Measurements from ENCODE around the gene MICOS13.

MICOS13 gene

DNA sequence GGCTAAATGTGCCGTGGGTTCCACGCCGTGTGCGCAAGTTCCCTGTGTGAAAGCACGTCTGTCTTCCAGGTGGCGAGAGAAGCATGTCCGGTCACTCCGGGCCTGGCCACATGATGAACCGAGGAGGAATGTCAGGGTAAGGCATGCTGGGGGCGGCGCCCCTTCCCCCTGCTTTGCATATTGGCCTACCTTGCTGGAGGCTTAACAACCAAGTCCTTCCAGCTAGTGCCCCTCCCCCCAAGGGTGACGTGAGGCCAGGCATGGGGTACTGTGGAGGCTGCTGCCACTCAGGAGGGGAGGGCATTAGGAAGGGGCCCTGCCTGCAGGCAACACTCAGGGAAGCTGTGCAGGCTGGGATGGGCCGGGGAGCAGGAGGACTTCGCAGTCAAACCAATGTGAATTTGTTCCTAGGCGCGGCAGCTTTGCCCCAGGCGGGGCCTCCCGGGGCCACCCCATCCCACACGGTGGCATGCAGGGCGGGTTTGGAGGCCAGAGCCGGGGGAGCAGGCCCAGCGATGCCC, 12.5 kb downstream of the MICOS13 start:
- DNase-seq (ENCODE audit: low read depth, low spot score): no peak

DNA sequence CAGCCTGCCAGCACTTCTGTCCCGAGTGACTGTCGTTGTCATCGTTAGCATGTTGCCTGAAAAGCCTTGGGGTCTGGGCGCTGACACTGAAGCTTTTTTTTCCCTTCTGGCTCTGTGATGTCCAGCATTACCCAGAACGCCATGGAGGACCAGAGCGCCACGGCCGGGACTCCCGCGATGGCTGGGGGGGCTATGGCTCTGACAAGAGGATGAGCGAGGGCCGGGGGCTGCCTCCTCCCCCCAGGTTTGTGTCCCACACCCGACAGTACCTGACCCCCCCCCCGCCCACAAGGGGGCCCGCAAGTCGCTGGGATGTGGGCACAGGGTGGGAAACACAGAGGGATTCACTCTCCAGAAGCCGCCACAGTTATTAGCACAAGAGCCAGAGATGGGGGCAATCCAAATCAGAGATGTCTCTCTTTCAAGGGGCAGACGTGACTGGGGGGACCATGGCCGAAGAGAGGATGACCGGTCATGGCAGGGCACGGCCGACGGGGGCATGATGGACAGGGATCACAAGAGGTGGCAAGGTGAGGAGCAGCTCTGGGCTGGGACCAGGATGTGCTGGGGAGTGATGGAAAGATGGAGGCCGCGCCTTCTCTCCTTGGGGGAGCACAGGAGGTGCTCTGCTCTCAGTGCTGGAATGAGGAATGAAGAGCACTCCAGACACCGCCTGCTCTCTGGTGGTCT, 13.2 kb downstream of the MICOS13 start:
- no peak for DNase-seq (ENCODE audit: low read depth, low spot score)

DNA sequence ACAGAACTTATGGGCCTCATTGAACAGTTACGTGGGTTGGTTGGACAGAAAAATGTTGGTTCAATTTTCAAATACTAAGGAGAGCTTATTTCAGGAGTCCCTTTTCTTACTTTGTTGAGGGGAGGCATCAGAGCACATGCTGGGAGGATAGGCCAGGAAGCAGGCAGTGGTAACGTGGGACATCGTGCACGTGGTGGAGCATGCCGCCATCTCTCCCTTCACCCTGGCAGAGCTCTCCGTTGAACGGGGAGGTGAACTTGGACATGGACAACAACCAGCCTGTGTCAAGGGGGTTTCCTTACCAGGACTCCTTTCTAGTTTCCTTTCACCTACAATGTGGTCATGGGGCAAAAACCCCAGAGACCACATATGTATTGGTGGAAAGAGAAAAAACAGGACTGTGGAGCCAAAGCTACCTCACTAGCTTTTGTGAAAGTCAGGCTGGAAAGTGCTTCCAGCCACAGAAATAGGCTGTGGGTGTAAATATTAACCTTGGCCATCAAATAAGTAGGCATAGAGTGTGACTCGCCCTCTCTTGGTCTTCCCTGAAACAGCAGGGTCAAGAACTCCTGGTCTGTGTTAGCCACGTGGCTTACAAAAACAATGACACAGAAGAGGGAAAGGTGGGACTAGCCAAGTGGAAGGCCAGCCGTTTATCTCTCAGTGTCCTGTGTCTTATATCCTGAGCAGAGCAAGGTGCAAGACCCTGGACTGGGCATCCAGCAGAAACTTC, 14.4 kb downstream of the MICOS13 start:
- DNase-seq (ENCODE audit: low read depth, low spot score): no peak

DNA sequence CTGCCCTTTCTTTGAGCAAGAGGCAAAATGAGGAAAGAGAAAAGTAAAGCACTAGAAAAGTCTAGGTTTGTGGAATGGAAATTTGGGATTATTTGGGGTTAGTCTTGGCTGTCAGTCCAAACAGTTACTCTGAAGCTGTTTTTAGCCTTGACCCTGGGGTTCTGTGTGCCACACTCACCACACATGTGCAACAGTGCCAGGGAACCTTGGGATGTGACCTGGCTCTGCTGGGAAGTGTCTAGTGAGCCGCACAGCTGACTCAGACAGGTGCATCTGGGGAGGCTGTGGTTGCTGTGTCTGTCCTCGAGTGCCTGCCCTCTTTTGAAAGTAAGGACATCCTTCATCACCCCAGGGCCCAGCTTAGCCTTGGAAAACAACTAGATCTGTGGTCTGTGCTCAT, 15.8 kb downstream of the MICOS13 start:
- DNase-seq (ENCODE audit: low read depth, low spot score): no peak

DNA sequence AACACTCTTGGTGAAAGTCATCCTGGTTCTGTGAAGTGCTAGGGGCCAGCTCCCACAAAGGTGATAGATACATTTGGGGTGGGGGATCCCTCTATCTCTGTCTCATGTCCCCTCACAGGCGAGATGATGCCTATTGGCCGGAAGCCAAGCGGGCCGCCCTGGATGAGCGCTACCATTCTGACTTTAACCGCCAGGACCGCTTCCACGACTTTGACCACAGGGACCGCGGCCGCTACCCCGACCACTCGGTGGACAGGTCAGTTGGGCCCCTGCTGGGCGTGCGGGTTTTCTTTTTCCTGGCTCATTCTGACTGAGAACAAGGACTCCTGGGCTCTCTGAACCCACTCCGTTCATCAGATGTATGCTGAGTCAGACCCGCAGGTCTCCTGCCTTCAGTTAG, 16.4 kb downstream of the MICOS13 start:
- no peak for DNase-seq (ENCODE audit: low read depth, low spot score)

DNA sequence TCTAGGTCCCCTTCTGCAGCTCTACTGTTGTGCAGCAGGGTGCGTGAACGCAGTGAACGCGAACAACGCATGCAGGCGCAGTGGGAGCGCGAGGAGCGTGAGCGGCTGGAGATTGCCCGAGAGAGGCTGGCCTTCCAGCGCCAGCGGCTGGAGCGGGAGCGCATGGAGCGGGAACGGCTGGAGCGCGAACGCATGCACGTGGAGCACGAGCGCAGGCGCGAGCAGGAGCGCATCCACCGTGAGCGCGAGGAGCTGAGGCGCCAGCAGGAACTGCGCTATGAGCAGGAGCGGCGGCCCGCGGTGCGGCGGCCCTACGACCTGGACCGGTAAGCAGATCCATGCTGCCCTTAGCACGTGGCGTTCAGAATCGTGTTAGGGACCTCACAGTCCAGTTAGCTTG, 18.8 kb downstream of the MICOS13 start:
- no peak for DNase-seq (ENCODE audit: low read depth, low spot score)

DNA sequence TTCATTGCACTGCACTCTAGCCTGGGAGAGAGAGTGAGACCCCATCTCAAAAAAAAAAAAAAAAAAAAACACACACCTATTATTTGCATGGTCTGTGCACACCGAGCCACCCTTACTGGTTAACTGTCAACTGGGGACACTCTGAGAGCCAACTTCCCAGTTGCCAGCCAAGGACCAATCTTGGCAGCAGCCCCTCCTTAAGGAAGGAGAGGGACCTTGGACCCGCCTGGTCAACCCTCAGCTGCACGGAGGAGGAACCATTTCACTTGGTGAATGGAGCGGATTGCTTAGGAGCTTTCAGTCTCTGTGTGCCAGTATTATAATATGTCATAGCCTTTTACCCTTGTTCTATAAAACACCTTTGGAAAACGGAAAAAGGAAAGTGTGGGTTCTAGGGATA, 24.9 kb downstream of the MICOS13 start:
- no peak for DNase-seq (ENCODE audit: low read depth, low spot score)

DNA sequence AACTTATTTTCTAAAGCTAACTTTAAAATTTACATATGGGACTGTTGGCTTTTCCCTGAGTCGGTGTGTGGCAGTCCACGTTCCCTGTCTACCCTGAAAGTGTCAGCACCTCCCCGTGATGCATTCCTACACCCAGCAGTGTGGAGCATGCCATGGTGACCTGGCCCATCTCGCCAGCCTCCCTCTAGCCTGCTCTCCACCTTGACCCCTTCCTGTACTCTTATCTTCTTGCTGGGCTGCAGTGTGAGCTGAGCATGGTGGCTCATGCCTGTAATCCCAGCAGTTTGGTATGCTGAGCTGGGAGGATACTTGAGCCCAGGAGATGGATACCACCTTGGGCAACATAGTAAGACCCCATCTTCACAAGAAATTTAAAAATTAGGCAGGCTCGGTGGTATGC, 25.4 kb downstream of the MICOS13 start:
- no peak for DNase-seq (ENCODE audit: low read depth, low spot score)

DNA sequence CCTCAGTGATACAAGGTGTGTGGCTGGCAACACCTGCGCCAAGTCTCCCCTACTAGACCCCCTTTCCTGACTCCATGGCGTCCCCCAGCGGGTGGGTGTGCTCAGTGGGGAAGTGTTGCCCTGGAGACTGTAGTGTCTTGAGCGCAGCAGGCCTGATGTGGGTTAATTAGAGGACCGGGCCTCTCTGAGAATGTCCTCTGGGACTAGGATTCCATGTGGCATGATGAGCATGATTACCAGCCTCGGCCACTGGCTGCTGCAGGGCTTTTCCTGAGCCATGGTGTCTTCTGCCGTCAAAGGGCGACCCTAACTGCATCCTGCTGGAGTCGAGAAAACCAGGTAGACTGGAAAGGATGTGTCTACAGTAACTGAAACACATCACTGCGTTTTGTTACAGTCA, 28.1 kb downstream of the MICOS13 start:
- DNase-seq (ENCODE audit: low read depth, low spot score): no peak

DNA sequence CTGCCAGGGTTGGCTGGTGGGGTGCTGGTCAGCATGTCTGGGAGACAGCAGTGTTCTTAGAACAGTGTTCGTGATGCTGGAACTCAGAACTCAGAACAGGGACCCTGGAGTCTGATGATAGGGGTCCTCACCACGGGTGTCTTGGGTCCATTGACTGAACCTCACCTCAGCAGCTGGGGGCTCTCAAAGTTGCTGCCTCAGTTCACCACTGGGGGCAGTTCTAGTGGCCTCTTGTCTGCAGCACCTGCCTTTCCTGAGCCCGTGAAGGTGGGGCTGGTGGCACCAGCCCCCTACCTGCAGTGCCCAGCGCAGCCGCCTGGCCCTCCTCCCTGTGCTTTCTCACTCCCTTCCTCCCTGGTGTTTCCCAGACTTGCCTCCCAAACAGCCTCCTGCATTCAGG, 29.0 kb downstream of the MICOS13 start:
- no peak for DNase-seq (ENCODE audit: low read depth, low spot score)

DNA sequence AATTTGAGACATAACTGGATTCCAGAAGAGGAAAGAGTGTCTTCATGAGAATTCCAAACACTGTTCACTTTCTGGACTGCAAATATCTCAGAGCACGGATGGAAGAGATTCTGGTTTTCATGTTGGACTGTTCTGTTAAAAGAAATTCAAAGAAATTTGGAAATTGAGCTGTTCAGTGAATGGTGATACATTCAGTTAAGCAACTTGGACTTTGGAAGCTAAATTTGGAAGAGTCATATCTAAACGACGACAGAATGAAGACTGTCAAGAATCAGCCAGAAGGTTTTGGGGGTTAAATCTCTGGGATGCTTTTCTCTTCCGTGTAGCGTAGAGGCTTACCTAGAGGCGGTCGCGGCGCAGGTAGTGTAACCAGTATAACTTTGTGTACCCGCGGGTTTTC, 31.9 kb downstream of the MICOS13 start:
- no peak for DNase-seq (ENCODE audit: low read depth, low spot score)

DNA sequence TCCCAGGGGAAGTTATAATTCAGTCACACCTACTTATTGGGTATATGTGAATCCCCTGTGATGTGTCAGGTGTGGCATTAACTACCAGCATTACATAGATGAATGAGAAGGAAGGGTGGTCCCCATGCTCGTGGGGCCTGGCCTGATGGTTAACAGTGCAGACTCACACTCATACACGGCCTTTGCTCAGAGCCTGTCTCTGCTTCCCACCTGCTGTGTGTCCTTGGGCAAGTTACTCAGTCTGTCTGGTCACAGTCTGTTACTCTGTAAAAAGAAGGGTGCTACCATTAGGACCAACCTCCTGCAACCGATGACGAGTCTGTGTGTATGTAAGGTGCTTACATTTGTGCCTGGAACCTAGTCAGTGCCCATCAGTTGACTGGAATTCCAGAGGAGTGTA, 33.6 kb downstream of the MICOS13 start:
- DNase-seq (ENCODE audit: low read depth, low spot score): no peak

DNA sequence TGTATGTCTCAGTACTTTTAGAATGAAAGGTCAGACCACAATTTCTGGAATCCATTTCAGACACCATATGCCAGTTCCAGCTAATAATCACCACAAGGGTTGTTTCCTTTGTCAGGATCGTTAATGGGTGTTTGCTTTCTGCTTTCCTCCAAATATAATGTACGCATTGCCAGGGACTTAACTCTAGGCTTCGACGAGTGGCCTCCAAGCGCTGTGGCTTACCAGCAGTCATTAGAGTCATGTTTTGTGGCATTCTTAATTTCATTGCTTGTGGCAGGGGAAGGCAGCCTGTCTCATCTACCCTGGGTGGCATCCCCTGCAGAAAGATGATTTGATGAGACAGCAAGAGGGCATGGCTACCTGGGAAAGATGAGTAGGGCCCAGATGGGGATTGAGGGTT, 34.9 kb downstream of the MICOS13 start:
- DNase-seq (ENCODE audit: low read depth, low spot score): no peak

DNA sequence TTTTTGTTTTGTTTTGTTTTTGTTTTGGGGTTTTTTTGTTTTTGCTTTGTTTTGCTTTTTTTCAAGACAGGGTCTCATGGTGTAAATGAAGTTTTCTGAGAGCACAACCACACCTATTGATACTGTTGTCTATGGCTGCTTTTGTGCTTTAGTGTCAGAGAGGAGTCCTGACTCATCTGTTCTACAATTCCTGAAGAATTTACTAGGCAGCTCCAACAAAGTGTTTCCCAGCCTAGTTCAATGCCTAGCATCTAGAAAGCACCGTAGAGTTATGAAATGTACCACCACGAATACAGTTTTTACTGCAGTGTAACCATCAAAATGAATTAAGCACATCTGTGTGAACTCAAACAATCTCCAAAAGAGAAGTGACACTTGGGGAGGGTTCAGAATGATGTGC, 36.3 kb downstream of the MICOS13 start:
- no peak for DNase-seq (ENCODE audit: low read depth, low spot score)

DNA sequence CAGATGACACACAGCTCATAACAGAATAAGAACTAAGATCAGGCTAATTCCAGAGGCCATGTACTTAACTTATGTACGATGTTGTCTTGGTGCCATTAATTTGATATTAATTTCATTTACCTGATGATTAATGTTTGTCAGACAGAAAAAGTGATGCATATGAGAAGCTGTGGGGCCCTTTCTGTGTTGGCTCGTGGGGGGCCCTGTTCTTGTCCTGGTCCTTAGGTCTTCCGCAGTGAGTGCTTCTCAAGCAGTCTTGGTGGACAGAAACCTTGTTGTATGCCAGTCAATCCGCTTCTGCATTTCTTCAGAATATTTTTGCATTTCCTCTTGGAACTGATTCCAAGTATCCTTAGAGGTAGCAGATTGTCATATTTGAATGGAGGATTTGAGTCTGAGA, 37.3 kb downstream of the MICOS13 start:
- no peak for DNase-seq (ENCODE audit: low read depth, low spot score)

DNA sequence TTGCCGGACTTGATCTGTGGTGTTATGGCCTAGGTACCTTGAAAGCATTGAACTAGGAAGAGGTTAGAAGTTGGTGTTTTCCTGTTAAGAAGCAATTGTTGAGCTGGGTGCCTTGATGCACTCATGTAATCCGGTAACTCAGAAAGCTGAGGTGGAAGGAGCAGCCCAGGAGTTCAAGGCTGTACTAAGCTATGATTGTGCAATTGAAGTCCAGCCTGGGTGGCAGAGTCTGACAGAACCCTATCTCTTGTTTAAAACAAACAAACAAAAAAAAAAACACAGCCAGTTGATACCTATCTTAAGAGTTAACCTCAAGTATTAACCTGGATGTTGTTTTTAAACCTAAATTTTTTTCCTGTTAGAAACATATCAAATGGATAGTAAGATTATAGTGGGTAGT, 38.1 kb downstream of the MICOS13 start:
- DNase-seq (ENCODE audit: low read depth, low spot score): no peak

DNA sequence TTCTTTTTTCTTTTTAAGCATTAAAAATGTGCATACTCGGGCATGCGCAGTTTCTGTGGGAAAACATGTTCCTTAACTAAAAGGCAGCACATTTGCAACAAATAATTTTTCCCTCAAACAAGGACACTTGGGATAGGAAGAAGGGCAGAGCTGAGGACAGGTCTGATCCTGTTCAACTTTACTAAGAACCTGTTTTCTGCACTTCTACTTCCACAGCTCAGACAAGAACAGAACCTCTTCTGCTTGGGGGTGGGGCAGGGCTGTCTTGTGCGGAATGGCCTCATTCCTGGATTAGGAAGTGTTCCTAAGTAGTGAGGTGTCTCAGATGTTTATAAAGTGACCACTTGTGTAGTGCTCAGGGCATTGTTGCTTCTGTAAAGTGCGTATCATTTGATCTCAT, 39.1 kb downstream of the MICOS13 start:
- DNase-seq (ENCODE audit: low read depth, low spot score): no peak

DNA sequence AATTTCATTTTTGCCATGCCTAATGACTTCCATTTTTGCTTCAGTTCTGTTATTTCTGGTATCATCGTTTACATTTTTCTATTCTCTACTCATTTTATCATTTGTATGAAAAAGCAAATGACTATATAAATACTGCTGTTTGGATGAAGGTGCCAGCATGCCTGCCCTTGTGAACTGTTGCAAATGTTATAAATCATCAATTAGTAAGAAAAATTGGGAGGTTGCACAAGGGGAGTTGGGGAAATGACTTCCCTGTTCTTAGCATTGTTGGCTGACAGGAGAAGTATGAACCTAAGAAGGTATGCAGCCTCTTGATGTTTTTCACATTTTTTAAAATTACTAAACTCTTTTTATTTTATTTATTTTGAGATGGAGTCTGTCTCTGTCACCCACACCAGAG, 42.3 kb downstream of the MICOS13 start:
- no peak for DNase-seq (ENCODE audit: low read depth, low spot score)

DNA sequence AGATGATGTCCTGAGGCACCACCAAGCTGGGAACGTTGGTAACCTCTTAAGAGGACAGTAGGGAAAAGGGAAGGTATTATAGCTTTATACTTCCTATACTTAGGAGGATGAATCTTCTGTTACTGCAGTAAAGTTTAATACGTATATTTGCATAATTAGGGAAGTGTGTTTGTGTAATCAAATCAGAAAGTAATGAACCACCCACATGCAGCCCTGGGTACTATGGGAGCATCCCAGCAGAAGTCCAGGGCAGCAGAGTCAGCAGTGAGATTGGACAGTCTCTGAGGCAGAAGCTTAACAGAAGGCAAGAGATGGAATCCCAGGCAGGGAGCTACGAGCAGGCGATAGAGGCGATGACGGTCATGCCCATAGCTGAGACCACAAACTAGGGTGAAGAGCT, 44.9 kb downstream of the MICOS13 start:
- DNase-seq (ENCODE audit: low read depth, low spot score): no peak

DNA sequence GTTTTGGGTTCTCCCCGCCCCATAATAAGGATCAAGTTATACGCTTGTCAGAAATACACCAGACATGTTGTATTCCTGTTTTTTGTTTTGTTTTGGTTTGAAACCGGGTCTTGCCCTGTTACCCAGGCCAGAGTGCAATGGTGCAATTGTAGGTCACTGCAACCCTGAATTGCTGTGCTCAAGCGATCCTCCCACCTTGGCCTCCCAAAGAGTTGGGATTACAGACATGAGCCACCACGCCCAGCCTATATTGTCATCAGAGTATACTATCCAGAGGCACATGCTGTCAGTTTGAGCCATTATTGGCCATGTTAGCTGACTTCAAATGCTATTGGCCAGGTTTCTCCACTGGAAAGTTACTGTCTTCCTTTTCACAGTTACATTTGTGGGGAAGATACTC, 47.7 kb downstream of the MICOS13 start:
- DNase-seq (ENCODE audit: low read depth, low spot score): no peak

DNA sequence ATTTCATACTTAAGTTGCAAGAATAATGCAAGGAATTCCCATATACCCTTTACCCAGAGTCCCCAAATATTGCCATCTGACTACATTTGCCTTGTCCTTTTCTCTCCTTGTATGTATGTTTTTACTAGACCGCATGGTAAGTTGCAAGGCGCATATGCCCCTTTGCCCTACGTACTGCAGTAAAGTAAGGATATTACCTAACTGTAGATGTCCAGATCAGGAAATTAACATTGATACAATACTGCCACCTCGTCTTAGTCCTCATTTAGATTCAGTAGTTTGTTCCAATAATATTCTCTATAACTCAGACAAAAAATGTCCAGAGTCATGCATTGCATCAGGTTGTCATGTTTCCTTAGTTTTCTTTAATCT, 48.1 kb downstream of the MICOS13 start:
- DNase-seq (ENCODE audit: low read depth, low spot score): no peak

DNA sequence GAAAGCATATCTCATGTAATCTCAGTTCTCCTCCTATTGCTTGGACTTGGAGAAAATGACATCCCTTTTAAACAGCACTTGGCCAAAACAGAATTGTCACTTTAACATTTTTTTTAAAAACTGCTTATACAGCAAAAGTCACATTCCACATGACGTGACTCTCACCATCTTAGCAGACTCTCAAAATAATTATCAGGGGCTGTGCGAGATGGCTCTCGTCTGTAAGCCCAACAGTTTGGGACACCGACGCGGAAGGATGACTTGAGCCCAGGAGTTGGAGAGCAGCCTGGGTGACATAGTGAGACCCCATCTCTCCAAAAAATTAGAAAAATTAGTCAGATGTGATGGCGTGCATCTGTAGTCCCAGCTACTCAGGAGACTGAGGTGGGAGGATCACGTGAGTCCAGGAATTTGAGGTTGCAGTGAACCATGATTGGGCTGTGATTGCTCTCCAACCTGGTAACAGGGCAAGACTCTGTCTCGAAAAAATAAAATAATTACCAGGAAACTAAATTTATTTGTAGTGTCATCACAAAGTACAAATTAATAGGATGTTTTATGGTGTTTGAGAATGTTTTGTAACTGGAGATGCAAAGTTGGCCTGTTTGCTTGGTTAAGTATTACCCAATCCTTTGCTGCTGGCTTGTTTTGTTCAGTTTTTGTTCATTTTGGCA, 48.6 kb downstream of the MICOS13 start:
- no peak for DNase-seq (ENCODE audit: low read depth, low spot score)

DNA sequence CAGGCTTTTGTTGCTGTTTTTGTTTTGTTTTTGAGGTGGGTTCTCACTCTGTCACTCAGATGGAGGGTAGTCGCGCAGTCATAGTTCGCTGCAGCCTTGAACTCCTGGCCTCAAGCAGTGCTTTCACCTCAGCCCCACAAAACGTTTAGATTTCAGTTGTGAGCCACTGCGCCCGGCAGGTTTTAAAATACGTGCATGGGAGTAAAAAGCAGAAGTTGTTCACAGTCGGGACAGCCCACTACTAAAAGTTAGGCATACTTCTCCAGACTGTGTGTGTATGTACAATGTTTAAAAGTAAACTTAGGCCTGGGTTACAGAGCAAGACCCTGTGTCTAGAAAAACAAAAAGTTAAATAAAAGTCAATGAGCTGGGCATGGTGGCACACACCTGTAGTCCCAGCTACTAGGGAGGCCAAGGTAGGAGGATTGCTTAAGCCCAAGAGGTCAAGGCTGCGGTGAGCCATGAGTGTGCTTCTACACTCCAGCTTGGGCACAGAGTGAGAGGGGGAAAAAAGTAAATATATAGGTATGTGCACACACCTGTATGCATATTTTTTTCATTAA, 51.3 kb downstream of the MICOS13 start:
- no peak for DNase-seq (ENCODE audit: low read depth, low spot score)

Data from smooth muscle cell of the brain vasculature (primary cell).